Lower leg skin (tissue), 4 donors: Measurements from ENCODE around the gene FAM114A1. TPM values are rescaled to one million over a fixed set of nuclear protein-coding genes. Genes with fewer than 3 reads are reported as not detected.

ENCODE experiments used
- DNase-seq, 2 donors: peaks; one replicate each; pipeline ENCODE4 v3.0.0-alpha.2; 2019; ENCODE audit warnings: low spot score in 2 of 2
- H3K4me3 ChIP-seq: fragments of 200-600 bp; sonication (generic); 2 replicates; pipeline ENCODE4 v1.5.1; 2017; ENCODE audit warnings: mild to moderate bottlenecking, low read depth; ENCODE audit not compliant: poor library complexity, severe bottlenecking
- POLR2A ChIP-seq, 2 donors: fragments of 450-650 bp; IDR thresholded peaks; one replicate each; pipeline ENCODE4 v1.6.1; 2016 to 2017; ENCODE audit warnings: antibody characterized with exemption in 2 of 2, mild to moderate bottlenecking in 1 of 2, moderate library complexity in 1 of 2
- WGBS, 2 donors: methylation state at CpG; one replicate each; pipeline ENCODE4 v1.1.5; 2018; 5-methylcytosine and 5-hydroxymethylcytosine counted together
- intact Hi-C: fragments of 100-400 bp; cut with DNase I; formaldehyde crosslinking; loops from one replicate; pipeline ENCODE4 v1.15.0; 2023; ENCODE audit warnings: low total_unique reads
- total RNA-seq, 4 donors: library from RNA; depleted of rRNA; stranded (reverse); fragments of >200 nt; gene quantifications; one replicate each; pipeline ENCODE4 v1.1.0, GENCODE V29; 2016
- TF ChIP-seq, protein P1 (sequence below), 3 donors: fragments of 450-650 bp; IDR thresholded peaks; one replicate each; pipeline ENCODE4 v1.5.1; 2016; ENCODE audit warnings: antibody characterized with exemption in 3 of 3, mild to moderate bottlenecking in 3 of 3, moderate library complexity in 2 of 3

The FAM114A1 gene
- total RNA-seq, 4 donors from 2014 or later: 49.8 to 71.0 (median 54.6) TPM

DNA sequence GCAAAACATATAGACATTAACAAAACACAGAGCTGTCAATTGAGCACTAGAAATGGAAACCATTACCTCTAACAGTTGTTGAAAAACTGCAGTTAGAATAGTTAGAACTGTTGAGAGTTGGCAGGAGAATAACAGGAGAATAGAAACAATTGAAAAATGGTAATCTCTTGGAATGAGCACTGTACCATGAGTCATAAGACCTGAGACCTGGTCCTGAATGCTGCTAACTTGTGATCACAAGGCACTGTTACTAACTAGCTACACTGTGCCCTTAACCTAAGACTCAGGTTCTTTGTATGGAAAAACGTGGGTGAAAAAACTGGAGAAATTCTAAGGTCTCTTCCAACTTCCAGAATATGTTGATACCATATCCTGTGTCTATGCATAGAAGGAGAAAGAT lies 29.3 kb downstream of the FAM114A1 start:
- no peak overlapping the region for H3K4me3 ChIP-seq
- intact Hi-C loops: no loop called here
- DNase-seq: no peak
- TF ChIP-seq POLR2A (IDR thresholded peaks at IDR 0.05): no peak
- TF ChIP-seq, protein P1, sequence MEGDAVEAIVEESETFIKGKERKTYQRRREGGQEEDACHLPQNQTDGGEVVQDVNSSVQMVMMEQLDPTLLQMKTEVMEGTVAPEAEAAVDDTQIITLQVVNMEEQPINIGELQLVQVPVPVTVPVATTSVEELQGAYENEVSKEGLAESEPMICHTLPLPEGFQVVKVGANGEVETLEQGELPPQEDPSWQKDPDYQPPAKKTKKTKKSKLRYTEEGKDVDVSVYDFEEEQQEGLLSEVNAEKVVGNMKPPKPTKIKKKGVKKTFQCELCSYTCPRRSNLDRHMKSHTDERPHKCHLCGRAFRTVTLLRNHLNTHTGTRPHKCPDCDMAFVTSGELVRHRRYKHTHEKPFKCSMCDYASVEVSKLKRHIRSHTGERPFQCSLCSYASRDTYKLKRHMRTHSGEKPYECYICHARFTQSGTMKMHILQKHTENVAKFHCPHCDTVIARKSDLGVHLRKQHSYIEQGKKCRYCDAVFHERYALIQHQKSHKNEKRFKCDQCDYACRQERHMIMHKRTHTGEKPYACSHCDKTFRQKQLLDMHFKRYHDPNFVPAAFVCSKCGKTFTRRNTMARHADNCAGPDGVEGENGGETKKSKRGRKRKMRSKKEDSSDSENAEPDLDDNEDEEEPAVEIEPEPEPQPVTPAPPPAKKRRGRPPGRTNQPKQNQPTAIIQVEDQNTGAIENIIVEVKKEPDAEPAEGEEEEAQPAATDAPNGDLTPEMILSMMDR (IDR thresholded peaks at IDR 0.05): no peak
- 86 to 90% methylated on average over 1 of the region's 1 CpG for WGBS, 2 donors

DNA sequence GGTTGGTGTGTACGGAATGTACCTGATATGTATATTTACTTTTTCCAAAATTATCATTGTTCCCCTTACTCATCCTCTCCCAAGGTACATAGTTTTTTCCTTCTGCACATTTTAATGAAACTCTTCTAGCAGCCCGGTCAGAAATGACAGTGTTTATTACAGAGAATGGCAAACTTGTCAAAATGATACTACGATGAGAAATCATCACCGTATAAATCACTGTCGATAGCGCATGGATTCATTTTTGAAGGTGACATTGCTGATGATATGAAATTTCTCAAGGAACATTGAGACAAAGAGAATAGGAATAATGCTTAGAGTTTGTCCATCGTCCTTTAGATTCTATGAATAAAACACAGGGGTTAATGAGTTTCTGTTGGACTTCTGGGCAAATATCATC lies 30.6 kb downstream of the FAM114A1 start:
- H3K4me3 ChIP-seq: no peak overlapping the region
- DNase-seq: no peak
- WGBS, 2 donors: 82 to 94% methylated on average over 7 of the region's 7 CpGs
- intact Hi-C loops: no loop called here
- TF ChIP-seq, protein P1 (IDR thresholded peaks at IDR 0.05): no peak
- no peak for TF ChIP-seq POLR2A (IDR thresholded peaks at IDR 0.05)

DNA sequence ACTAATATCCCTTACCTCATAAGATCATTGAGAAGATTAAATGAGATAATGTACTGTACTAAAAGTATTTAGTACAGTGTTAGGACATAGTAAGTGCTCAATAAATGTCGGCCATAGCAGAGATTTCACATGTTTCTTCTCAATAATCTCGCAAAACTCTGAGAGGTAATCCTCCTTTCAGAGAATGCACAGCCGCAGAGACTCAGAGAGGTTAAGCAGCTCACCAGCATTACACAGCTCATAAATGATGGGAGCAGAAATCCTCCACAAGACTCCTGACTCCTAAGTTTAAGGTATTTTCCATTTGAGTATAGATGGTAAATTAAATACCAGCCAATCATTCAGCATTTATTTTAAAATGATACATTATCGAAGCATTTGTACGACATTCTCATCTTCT lies 34.6 kb downstream of the FAM114A1 start:
- no peak for DNase-seq
- no peak for TF ChIP-seq POLR2A (IDR thresholded peaks at IDR 0.05)
- TF ChIP-seq, protein P1 (IDR thresholded peaks at IDR 0.05): no peak
- no peak overlapping the region for H3K4me3 ChIP-seq
- 92 to 94% methylated on average over 5 of the region's 5 CpGs for WGBS, 2 donors
- intact Hi-C loops: no loop called here

DNA sequence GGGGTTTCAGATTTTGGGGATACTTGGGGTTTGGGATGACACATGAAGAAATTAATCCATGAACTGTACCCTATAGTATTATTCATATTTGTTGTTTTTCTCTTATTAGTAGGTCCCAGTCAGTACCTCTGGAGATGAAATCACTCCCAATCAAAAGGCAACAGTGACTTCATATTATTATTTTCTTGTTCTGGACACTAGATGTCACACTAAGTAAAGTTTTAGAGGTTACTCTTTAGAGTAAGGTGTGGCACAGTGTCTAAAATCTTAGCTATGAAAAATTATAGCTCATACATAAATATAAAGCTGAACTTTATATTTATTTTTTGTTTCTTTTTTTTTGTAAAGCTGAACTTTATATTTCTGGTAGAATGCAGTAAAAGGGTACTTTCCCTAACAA lies 35.1 kb downstream of the FAM114A1 start:
- no peak for DNase-seq
- no peak overlapping the region for H3K4me3 ChIP-seq
- intact Hi-C loops: no loop called here
- TF ChIP-seq, protein P1 (IDR thresholded peaks at IDR 0.05): no peak
- TF ChIP-seq POLR2A (IDR thresholded peaks at IDR 0.05): no peak

DNA sequence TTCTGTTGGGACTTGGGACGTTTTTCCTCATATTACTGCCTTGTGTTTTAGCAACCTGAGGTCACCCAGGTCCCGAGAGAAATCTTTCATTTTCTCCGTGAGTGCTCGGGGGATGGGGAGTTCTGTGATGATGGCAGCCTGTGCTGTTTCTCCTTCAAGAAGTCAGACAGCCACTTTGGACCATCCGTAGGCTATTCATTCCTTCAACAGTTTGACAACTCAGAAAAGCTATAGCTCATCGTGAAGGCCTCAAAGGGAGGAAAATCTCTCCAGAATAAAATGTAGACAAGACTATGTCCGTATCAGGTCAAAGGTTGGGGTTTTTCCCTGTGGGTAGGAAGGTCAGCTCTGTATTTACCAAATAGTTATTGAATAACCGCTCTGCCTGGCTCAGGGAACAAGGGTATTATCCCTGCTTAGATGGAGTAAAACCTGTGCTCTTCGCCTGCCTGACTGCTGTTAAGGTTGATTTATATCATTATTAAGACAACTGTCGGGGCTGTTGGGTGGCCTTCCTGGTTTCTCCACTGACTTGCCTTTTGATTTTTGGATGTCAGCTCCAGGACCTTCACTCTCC lies 36.6 kb downstream of the FAM114A1 start:
- TF ChIP-seq, protein P1 (IDR thresholded peaks at IDR 0.05): no peak
- no peak for TF ChIP-seq POLR2A (IDR thresholded peaks at IDR 0.05)
- intact Hi-C loops: no loop called here
- H3K4me3 ChIP-seq: no peak overlapping the region
- no peak for DNase-seq
- 83 to 86% methylated on average over 10 of the region's 10 CpGs for WGBS, 2 donors

DNA sequence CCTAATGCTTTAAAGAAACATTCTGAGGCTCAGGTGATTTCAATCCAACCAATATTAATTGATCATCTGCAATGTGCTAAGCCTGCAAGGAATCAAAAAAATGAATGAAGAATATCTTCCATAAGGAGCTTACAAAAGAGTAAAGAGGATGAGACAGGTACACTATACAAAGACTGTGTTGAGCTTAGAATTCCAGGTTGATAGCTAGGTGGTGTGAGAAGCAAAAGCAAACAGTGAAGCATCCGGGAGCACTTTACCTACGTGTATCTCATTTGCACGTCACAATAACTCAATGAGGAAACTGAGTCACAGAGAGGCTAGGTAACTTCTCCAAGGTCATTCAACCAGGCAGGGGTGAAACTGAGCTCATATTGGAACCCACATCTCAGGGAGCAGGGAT lies 37.1 kb downstream of the FAM114A1 start:
- 90 to 91% methylated on average over 3 of the region's 3 CpGs for WGBS, 2 donors
- no peak overlapping the region for H3K4me3 ChIP-seq
- DNase-seq: no peak
- TF ChIP-seq, protein P1 (IDR thresholded peaks at IDR 0.05): no peak
- TF ChIP-seq POLR2A (IDR thresholded peaks at IDR 0.05): no peak
- intact Hi-C loops: no loop called here
